PC-3 (cell line): ENCODE data around the gene SCN7A. TPM values are rescaled to one million over a fixed set of nuclear protein-coding genes. Genes with fewer than 3 reads are reported as not detected.
A peak's percentile ranks its signal among the peaks of the same experiment; 100 is the strongest.

ENCODE experiments used
- ATAC-seq: fragments of 200-7000 bp; cut with Tn5 transposase; 2 replicates; pipeline ENCODE4 v1.9.1; 2020; ENCODE audit warnings: mild to moderate bottlenecking, moderate library complexity
- BruUV-seq: library from RNA; stranded (reverse); fragments of 400-500 nt; replicated peaks from 2 replicates; lab custom pipeline; 2021; lab: Mats Ljungman, UMichigan
- CTCF ChIA-PET: fragments of 300-600 bp; sonication (Branson Sonifier 250); formaldehyde crosslinking; loops from one replicate; lab custom pipeline; 2022; ENCODE audit warnings: antibody characterized with exemption; lab: Charles Lee
- POLR2A ChIA-PET: fragments of 300-600 bp; sonication (Branson Sonifier 250); formaldehyde crosslinking; loops from one replicate; lab custom pipeline; 2022; ENCODE audit warnings: antibody characterized with exemption; ENCODE audit not compliant: unreplicated experiment; lab: Charles Lee
- DNase-seq: peaks from one replicate; pipeline ENCODE4 v3.0.0-alpha.2; 2015
- H2AFZ ChIP-seq: fragments of 300-600 bp; sonication (generic); 2 replicates; pipeline ENCODE4 v1.6.0; 2016; ENCODE audit warnings: antibody characterized with exemption, low read length
- H3F3A ChIP-seq: fragments of 300-600 bp; sonication (generic); one replicate; pipeline ENCODE4 v1.6.0; 2017; ENCODE audit warnings: antibody characterized with exemption, low read length, control low read depth, mild to moderate bottlenecking; ENCODE audit not compliant: unreplicated experiment
- H3K27ac ChIP-seq: fragments of 300-600 bp; sonication (generic); 2 replicates; pipeline ENCODE4 v1.5.1; 2016; ENCODE audit warnings: mild to moderate bottlenecking, low read length
- H3K27me3 ChIP-seq: fragments of 300-600 bp; sonication (generic); 2 replicates; pipeline ENCODE4 v1.6.1; 2016; ENCODE audit warnings: low read length, mixed read lengths
- H3K36me3 ChIP-seq: fragments of 300-600 bp; sonication (generic); 2 replicates; pipeline ENCODE4 v1.6.1; 2016; ENCODE audit warnings: low read depth, mixed run types, low read length, mixed read lengths
- H3K4me1 ChIP-seq: fragments of 300-600 bp; sonication (generic); 2 replicates; pipeline ENCODE4 v1.5.1; 2016; ENCODE audit warnings: low read length; ENCODE audit not compliant: insufficient read depth
- H3K4me2 ChIP-seq: fragments of 300-600 bp; sonication (generic); 2 replicates; pipeline ENCODE4 v1.6.0; 2016; ENCODE audit warnings: low read length
- H3K4me3 ChIP-seq: fragments of 300-600 bp; sonication (generic); 2 replicates; pipeline ENCODE4 v1.5.1; 2016; ENCODE audit warnings: mild to moderate bottlenecking, low read length, mixed read lengths
- H3K79me2 ChIP-seq: fragments of 300-600 bp; sonication (generic); 2 replicates; pipeline ENCODE4 v1.6.1; 2017; ENCODE audit warnings: low read length, mixed read lengths
- H3K9ac ChIP-seq: fragments of 300-600 bp; sonication (generic); 2 replicates; pipeline ENCODE4 v1.6.0; 2016; ENCODE audit warnings: mild to moderate bottlenecking, low read length
- H3K9me2 ChIP-seq: fragments of 300-600 bp; sonication (generic); replicated peaks from 2 replicates; pipeline ENCODE4 v1.6.1; 2016; ENCODE audit warnings: mixed run types, low read length, mixed read lengths
- H3K9me3 ChIP-seq: fragments of 300-600 bp; sonication (generic); 2 replicates; pipeline ENCODE4 v1.6.1; 2016; ENCODE audit warnings: low read length, mixed read lengths
- H4K20me1 ChIP-seq: fragments of 300-600 bp; sonication (generic); 2 replicates; pipeline ENCODE4 v1.6.1; 2016; ENCODE audit warnings: low read length, mixed read lengths
- EZH2 ChIP-seq: fragments of 300-600 bp; sonication (generic); IDR thresholded peaks from one replicate; pipeline ENCODE4 v1.6.1; 2017; ENCODE audit warnings: antibody characterized with exemption, mild to moderate bottlenecking, low read length; ENCODE audit not compliant: unreplicated experiment
- EZH2phosphoT487 ChIP-seq: fragments of 300-600 bp; sonication (generic); IDR thresholded peaks from 2 replicates; pipeline ENCODE4 v1.6.1; 2018; ENCODE audit warnings: mild to moderate bottlenecking, antibody characterized with exemption, low read length, borderline replicate concordance
- intact Hi-C: fragments of 100-400 bp; cut with micrococcal nuclease; formaldehyde crosslinking; loops from 2 replicates; pipeline ENCODE4 v1.9.0; 2023
- total RNA-seq: library from RNA; depleted of rRNA; stranded (reverse); fragments of >200 nt; gene quantifications from 2 replicates; pipeline ENCODE4 v1.2.3, GENCODE V29; 2014
- TF ChIP-seq, protein P1 (sequence below): fragments of 300-600 bp; sonication (generic); conservative IDR thresholded peaks from 2 replicates; pipeline ENCODE4 v1.5.1; 2017; ENCODE audit warnings: antibody characterized with exemption, low read depth, mild to moderate bottlenecking, low read length

Gene SCN7A
- total RNA-seq, 1 experiment from 2014 or later, result not detected

DNA sequence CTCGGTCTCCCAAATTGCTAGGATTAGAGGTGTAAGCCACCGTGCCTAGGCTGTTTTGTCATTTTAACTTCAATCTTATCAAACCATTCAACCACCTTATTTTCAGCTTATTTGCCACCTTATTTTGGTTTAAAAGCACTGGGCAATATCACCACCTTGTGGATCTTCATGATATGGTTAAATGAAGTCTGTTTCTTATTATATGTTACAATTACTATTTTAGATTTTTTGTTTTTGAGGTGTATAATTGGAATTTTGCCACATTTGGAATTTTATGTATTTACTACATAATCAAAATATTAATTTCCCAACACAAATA is 74.5 kb downstream of the SCN7A start:
- intact Hi-C loops, result loop anchor here (1.0 to 2.0 kb wide), 6 partner anchors 35 to 466 kb away; partner anchors contain the start of gene TTC21B
- no TSS peak for BruUV-seq

DNA sequence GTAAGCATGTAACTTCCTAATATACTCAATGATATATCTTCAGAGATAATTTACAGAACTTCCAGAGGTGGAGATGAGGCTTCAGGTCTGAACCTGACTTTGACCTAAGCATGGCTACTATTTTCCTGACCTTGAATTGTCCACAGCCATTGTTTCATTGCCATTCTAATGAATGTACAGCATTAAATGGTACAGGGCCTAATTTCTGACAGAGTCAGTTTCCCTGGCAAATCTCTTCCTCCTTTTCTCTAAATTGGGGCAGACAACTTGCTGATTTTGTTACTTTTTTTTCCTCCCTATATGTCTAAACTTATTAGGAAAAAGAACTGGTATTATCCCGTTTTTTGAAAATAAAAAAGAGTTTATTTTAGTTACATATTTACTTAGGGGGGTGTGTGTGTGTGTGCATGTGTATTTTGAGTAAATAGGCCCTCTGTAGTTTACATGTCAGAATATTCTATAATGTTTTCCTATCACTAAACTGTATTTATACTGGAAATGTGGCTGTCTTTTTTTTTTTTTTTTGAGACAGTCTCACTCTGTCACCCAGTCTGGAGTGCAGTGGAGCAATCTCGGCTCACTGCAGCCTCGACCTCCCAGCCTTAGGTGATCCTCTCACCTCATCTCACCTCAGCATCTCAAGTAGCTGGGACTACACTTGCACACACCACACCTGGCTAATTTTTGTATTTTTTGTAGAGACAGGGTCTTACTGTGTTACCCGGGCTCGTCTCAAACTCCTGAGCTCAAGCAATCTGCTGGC is 75.0 kb downstream of the SCN7A start:
- Histone ChIP-seq H3K27me3 (no peaks in the 10 kb centered on the region), H3K27ac (no peak overlapping the region), H3K9me2 (no peaks in the 10 kb centered on the region), H3F3A (no peaks in the 10 kb centered on the region), H4K20me1 (no peaks in the 10 kb centered on the region), H3K4me3 (no peak overlapping the region), H3K4me1 (no peaks in the 10 kb centered on the region), H3K9me3 (no peaks in the 10 kb centered on the region), H3K79me2 (no peaks in the 10 kb centered on the region), H3K9ac (no peak overlapping the region), H2AFZ (no peak overlapping the region), H3K4me2 (no peak overlapping the region), H3K36me3 (no peaks in the 10 kb centered on the region)
- intact Hi-C loops, result loop anchor here (1.0 to 2.0 kb wide), 6 partner anchors 34 to 466 kb away; partner anchors contain the start of gene TTC21B
- ATAC-seq, result peak; percentile 55
- CTCF ChIA-PET, result interaction anchor here (0.6 to 1.2 kb wide), 6 partner anchors 38 to 466 kb away, joined by 3 to 7 read pairs (median 4); partner anchors contain the start of gene TTC21B
- no TSS peak for BruUV-seq
- no peak for DNase-seq
- TF ChIP-seq EZH2 (no peak), EZH2phosphoT487 (no peak)
- TF ChIP-seq, protein P1, sequence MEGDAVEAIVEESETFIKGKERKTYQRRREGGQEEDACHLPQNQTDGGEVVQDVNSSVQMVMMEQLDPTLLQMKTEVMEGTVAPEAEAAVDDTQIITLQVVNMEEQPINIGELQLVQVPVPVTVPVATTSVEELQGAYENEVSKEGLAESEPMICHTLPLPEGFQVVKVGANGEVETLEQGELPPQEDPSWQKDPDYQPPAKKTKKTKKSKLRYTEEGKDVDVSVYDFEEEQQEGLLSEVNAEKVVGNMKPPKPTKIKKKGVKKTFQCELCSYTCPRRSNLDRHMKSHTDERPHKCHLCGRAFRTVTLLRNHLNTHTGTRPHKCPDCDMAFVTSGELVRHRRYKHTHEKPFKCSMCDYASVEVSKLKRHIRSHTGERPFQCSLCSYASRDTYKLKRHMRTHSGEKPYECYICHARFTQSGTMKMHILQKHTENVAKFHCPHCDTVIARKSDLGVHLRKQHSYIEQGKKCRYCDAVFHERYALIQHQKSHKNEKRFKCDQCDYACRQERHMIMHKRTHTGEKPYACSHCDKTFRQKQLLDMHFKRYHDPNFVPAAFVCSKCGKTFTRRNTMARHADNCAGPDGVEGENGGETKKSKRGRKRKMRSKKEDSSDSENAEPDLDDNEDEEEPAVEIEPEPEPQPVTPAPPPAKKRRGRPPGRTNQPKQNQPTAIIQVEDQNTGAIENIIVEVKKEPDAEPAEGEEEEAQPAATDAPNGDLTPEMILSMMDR, result no peak
- POLR2A ChIA-PET, result interaction anchor here (0.7 kb wide), 1 partner anchor 44 kb away, joined by 6 read pairs; the partner anchor contains the start of gene SCN9A

More for the DNA sequence above, 74.5 kb downstream of the SCN7A start:
- no peaks in the 10 kb centered on the region for H3K9me2 ChIP-seq
- no peaks in the 10 kb centered on the region for H3K9me3 ChIP-seq
- DNase-seq (peak; percentile 80), ATAC-seq (peak; percentile 74)
- H3K27me3 ChIP-seq, result 0 out of 2 replicates have a peak, but pooled peaks cover under 1% of the 10 kb centered on the region
- no peak overlapping the region for H3K9ac ChIP-seq
- ChIA-PET CTCF (interaction anchor here (0.6 to 1.2 kb wide), 6 partner anchors 39 to 466 kb away, joined by 3 to 7 read pairs (median 4); partner anchors contain the start of gene TTC21B), POLR2A (interaction anchor here (0.7 kb wide), 1 partner anchor 44 kb away, joined by 6 read pairs; the partner anchor contains the start of gene SCN9A)
- H4K20me1 ChIP-seq, result no peaks in the 10 kb centered on the region
- no peaks in the 10 kb centered on the region for H3K36me3 ChIP-seq
- no peaks in the 10 kb centered on the region for H3K79me2 ChIP-seq
- no peak overlapping the region for H3K4me2 ChIP-seq
- no peak overlapping the region for H3K27ac ChIP-seq
- no peaks in the 10 kb centered on the region for H3F3A ChIP-seq
- TF ChIP-seq EZH2, result no peak
- TF ChIP-seq, protein P1, result peak; percentile 88
- TF ChIP-seq EZH2phosphoT487, result no peak
- H3K4me3 ChIP-seq, result no peak overlapping the region
- H3K4me1 ChIP-seq, result no peaks in the 10 kb centered on the region
- H2AFZ ChIP-seq, result no peak overlapping the region
